ENCODE data around the gene TSPOAP1.
A peak's percentile ranks its signal among the peaks of the same experiment; 100 is the strongest.

TSPOAP1 gene

DNA sequence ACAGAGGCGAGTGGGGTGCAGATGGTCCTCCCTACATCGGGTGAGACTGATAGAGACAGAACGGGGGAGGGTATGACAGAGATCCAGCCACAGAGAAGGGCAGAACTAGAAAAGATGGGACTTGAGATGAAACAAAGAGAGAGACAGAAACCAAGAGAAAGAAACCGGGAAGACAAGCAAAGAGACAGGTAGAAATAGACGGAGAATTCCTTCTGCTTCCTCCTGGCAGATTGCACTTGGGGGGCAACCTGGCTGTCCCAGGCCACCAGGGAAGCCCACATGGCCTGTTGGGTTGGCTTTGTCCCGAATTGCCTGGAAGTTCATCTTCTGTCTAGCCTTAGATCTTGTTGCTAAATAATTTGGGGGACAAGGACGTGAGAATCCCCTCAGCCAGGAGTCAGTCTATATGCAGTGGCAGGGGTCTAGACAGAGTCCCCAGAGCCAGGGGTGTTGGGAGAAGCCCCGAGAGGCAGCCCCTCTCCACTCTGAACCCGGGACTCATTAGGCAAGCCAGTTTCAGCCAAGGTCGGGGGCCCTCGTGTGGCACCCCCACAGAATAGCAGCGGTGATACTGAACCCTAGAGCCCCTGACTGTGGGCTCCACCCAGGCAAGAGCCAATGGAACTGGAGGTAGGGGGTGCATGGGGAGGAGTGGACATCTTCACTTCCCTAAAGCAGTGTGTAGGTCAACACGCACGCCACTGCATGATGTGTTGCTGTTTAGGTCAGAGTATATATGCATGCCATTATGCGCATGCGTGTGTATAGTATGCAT is 627 bp upstream of the TSPOAP1 start:
- peak; percentile 97 for DNase-seq

DNA sequence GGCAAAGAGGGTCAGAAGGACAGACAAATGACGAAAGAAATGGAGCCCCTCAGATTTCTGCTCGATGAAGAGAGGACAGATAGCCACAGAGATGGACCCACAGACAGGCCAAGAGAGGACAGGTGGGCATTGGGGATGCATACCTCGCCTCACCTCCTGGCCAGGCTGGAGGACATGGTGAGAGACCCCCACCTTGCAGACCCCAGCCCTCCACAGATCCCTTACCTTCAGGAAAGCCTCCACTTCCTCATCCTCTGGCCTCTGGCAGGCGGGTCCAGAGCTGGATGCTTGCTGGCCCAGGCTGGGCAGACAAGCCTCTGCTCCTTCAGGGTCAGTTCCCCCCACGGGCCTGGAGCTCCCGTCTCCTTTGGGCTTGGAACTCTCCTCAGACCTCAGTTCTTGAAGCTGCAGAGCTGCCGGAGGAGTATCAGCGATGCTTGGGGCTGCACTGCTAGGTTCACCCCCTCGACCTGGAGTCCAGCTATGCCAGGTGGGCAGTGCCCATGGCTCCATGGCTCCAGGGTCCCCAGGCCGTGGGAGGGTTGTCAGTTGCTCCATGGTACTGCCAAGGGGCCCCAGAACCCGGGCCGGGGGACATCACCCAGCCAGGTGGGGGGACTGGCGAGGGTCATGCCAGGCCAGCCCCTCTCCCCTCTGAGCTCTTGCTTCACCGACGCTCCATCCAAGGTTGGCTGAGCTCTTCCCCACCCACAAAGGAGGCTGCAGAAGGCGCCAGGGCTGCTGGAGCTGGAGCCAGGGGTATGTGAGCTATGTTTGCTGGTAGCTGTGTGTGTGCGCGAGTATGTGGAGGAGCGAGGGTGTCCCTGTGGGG is 1.0 kb downstream of the TSPOAP1 start:
- peak; percentile 63 for DNase-seq

DNA sequence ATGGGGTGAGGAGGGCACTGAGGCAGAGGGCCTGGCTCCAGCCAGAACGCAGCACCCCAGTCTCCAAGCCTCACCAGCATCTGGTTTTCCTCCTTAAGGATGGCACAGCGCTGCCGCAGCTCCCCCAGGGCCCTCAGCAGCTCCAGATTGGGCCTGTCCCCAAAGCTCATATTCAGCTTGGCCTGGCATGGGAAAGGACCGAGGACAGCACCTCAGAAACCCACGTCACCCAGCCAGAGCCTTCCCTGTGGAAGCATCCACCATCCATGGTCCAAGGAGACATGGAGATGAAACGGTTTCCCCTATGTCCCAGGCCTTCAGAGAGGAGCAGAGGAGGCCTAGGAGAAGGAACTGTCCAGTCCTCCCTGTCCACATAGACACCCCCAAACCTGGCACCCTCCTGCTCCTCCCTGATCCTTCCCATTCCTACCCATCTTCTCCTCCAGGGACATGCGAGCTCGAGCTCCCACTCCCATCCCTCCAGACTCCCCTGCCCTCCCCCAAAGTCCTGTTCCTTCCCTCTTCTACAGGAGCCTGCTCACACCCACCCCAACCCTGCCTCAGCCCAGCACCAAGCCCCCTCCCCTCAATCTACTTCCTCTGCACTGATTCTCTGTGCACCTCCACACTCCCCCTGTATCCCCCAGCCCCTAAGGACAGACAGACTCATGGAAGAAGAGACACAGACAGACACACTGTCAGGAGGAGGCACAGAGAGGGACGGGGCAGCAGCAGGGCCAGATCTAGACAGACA is 1.8 kb downstream of the TSPOAP1 start:
- DNase-seq = peak; percentile 41

DNA sequence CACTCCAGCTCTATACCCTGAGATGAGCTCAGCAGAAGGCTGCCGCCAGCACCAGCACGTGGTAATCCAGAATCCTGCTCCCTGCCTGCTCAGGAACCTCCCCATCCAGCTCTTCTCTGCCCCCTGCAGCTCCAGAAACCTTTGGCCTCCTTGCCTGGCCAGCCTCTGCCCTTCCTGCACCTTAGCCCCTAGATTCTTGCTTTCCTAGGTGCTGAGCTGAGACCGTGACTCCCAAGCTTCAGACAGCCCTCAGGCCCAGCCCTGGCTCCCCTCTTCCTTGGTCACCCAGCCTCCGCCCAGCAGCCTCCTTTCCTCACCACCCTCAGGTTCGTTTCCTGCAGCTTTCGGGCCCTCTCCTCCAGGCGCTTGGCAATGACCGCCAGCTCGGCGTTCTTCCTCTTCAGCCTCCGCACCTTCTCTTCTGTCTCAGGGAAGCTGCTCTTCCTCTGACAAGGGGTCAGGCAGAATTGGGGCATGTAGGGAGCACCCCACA is 2.6 kb downstream of the TSPOAP1 start:
- peak; percentile 49 for DNase-seq

DNA sequence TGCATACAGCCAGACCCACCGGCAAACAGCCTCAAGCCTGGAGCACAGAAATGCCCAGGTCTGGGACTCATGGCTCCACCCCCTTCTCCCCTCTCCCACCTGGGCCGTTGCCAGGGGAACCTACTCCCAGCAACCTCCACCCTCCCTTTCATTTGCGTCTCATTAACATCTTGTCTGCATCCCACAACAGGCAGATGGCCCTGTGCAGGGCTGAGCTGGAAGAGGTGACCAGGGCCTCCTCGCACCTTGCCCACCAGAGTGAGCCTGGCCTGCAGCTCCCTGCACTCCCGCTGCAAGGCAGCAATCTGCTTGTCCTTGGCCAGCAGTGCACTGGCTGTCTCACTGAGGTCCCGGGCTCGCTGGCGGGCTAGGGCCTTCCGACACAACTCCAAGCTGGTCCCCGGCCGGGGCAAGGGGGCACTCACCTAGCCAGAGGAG is 3.3 kb downstream of the TSPOAP1 start:
- DNase-seq = peak; percentile 36

DNA sequence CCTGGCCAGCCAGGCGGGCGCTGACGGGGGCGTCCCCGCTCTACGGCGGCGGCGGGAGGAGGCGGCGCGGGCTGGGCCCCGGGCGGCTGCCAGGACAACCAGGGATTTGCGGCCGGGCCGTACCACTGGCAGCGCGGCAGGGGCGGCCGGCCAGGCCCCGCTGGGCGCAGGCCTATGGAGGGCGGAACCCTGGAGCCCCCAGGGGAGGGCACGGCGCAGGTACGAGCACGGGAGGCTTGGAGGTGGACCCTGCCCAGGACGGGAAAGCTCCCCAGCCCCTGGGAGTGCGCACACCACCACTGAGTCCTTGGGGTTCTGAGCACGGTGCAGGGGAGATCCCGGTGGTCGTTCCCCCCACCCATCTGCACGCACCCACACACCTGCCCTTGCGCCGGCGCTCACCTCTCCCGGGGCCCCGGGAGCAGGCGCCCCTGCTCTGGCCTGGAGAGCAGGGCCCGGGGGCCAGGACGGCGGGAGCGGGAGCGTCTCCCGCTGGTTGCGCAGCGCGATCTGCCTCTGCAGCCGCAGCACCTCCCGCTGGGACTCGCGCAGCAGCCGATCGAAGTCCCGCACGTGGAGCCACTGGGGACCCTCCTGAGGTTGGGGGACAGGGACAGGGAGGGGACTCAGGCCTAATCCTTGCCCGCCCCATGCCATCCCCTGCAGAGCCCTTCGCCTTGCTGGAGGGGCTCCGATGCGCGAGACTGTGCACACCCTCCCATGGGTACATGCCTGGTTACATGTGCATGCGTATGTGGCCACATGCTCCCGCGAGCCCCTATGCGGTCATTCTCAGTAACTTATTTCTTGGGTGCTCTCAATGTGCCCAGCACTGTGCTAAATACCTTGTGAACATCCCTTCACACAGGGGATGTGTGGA is 3.9 kb downstream of the TSPOAP1 start:
- peak; percentile 61 for DNase-seq

DNA sequence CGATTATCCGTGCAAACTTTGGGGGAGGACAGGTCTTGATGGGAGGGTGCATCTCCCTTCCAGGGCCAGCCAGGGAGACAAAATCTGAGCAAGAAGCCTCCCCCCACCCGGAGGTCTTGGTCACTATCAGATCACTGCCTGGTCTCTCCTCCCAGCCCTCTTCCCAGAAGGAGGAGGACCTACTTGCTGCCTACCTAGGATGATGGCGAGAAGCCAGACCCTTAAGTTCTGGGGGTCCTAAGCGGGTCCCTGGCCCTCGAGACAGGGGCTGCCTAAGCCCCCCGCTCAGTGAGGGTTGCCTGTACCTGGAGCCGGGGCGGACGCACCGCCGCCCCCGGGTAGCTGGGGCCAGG is 4.6 kb downstream of the TSPOAP1 start:
- no peak for DNase-seq

DNA sequence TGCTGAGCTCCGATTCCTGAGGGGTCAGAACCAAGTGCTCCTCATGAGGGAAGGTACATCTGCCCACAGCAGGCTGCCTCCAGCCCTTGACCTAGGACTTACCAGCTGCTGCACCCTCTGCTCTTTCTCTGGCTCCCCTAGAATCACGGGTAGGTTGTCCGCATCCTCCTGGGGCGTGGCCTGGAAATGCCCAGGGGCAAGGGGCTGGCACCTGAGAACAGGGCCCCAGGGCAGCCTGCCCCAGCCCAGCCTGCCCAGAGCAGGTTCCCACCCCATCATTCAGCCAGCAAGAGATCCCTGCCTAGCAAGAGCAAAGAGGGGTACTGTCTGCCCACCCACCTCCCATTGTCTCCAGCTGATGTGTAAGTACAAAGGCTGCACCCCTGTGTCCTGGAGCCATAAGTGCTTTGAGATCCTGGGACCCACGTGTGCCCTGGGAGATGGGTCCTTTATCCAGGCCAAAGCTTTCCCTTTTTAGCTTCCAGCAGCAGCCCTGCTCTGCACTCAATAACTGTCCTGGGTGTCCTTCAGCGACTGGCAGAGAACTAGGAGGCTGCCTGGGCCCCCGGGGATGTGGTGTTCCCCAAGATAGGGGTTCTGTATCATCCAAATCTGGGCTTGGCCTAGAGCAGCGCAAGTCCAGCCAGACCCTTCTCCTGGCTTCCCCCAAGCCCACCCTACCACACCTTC is 5.1 kb downstream of the TSPOAP1 start:
- DNase-seq = no peak

DNA sequence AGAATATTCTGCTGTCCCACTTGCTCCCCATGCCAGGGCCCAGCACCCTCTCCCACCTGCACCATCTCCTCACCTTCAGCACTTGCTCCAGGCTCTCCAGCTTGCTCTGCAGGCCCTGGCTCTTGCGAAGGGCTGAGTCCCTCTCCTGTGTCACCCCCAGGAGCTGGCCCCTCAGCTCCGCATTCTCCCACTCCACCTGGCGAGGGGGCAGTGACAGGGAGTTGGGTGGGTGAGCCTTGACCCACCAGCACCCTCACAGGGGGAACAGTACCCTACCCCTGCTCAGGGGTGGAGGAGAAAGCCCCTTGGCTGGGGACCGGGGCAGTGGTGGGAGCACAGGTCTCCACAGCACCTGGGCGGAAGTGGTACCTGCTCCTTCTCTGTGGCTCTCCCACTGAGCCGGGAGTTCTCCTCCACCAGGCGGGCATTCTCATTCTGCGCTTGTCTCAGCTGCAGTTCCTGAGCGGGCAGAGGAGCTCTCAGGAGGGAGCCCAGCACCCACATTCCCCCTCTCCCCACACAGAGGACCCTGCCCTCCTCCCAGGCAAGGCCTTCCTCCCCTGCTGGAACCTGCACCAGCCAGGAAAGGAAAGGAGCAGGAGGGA is 5.9 kb downstream of the TSPOAP1 start:
- no peak for DNase-seq

DNA sequence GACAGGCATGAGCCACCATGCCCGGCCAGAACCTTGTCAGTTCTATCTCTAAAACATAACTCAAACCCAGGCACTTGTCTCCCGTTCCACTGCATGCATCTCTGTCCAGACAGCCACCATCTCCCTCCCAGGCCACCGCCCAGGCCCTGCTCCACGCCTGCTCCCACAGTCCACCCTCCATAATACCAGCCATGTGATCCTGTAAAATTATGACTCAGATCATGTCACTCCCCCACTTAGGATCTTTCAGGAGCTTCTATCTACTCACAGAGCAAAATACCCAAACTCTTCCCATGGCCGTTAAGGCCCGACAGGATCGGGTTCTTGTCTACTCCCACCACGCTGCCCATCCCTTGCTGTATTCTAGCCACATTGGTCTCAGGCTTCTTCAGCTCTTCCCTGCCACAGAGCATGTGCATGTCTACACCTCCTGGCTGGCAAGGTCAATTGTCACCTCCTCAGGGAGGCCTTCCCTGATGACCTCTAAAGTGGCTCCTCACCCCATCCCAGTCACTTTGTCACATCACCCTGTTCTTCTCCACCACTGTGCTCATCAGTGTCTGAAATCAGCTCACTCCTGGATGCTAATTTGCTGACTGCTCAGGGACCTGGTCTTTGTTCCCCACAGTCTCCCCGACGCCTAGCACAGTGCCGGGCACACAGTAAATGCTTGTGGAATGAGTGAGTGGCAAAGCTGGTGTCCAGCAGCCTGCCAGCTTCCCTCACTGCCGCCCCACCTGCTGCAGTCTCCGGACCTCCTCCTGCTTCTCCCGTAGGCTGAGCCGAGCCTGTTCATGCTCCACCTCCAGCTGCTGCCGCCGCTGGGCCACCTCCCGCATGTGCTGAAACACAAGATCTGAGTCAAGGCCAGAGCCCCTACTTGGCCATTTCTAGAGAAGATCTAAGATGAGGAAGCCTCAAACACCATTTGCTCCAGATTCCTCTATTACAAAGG is 6.7 kb downstream of the TSPOAP1 start:
- DNase-seq = no peak

DNA sequence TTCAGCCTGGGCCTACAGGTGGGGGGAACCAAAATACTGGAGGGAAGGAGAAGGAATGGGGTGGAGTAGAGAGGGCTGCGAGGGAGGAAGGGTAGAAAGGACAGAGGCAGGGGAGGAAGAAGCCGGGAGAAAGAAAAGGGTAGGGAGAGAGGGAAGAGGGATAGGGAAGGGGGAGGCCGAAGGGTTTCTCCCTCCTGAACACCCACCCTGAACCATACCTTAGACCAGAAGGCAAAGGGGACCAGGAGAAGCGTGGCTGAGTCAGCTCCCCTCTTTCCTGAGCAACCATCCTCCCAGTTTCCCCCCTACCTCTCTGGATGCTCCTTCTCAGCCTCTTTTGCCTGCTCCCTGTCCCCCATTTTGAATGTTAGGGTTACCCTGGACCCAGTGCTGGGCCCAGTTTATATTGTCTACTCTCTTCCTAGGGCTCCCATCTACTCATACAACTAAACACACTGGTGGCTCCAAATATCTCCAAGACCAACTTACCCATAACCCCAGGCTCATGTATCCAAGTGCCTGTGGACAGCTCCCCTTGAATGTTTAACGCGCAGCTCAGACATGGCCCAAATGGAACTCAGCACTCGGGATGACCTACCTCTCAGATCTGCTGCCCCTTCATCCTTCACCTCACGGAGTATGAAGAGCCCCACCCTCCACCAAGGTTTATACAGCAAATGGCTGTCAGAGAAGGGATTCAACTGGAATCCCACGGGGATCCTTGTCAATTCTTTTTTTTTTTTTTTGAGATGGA is 7.8 kb downstream of the TSPOAP1 start:
- DNase-seq = no peak

DNA sequence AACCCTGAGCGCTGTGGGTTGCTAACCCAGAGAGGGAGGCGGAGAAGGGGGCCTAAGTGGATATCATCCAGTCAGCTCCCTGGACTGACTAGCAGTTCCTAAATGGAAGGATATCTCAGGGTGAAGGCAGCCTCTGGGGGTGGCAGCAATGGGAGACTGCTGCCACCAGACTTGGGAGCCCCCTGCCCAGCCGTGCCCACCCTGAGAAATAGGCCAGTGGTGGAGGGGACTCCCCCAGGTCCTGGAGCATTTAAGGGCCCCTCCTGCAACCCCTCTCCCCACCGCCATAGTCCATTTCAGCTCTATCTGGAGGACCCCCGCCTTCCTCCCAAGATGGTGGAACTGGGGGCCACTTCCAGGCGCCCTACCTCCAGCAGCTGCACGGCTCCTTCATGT is 8.4 kb downstream of the TSPOAP1 start:
- no peak for DNase-seq

DNA sequence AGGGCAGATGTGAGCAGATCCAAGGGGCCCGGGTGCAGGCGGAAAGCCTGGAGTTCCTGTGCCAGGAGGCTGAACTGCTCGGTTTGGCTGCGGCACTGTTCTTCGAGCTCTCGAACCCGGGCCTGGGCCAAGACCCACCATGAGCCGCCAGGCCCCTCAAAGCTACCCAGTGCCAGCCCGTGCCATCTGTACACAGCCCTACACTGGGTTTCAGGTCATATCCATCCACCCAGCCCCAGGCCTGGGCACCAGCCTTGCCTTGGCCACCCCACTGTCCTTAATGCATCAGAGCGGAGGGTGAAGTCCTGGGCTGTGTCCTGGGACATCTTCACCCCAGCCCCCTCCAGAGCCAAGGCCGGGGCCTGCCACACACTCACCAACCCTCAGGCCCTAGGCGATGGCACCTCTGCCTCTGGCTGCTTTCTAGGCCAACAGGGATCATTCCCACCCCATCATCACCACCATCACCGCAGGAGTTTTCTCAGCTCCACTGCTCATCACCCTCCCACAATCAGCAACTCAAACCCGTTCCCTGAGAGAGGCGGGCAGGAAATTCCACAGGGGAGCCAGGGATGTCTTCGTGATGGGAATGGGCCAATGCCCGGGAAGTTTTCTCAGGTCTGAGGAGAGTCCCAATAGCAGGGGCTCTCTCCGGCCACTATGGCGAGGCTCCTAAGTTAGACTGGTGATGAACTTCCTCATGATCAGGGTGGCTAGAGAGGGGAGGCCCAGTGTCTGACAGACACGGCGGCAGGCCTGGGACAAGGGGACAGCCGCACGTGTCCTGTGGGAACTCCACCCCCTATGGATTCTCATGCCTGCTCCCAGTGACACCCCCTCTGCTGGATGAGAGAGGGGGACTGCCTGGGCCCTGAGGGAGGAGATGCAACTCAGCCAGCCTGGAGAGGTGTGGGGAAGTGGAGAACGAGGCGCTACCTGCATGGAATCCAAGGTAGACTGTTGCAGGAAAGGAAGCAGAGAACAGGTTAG is 9.1 kb downstream of the TSPOAP1 start:
- no peak for DNase-seq

DNA sequence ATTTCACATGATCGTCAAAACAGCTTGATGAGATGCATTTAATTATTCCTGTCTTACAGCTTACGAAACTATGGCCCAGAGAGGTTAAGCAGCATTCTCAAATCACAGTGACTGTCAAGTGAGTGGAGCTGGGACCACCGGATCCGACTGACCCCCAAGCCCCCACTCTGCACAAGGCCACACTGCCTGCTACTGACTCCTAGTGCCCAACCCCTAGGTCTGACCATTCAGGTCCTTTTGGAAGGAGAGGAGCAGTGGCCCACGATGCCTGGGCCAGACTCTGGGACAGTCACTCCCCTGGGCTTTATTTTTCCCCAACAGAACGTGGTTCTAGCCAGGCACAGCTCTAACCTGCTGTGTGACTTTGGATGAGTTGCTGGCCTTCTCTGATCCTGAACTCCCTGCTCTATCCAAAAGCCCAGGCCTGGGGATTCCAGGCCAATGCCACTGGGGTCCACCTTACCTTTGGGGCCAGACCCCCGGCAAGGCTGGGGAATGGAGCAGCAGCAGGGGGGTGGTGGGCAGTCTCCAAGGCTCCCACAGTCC is 9.9 kb downstream of the TSPOAP1 start:
- DNase-seq = no peak

DNA sequence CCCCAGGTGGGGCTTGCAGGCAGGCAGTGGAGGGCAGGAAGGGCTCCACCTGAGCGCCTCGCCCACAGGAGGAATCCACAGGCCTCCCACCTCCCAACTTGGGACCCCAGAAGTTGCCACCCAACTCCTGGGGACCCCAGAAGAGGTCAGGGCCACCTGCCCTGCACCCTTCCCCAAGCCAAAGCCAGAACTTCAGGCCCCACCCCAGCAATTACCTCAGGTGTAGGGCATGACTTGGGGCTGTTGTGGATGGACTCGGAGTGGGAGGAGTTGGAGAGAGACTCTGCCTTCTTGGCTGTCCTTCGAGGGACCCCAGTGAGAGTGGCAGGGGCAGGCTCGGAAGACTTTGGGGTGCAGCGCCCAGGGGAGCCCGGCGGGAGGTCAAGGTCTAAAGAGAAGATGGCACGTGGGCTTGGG is 10.5 kb downstream of the TSPOAP1 start:
- no peak for DNase-seq

DNA sequence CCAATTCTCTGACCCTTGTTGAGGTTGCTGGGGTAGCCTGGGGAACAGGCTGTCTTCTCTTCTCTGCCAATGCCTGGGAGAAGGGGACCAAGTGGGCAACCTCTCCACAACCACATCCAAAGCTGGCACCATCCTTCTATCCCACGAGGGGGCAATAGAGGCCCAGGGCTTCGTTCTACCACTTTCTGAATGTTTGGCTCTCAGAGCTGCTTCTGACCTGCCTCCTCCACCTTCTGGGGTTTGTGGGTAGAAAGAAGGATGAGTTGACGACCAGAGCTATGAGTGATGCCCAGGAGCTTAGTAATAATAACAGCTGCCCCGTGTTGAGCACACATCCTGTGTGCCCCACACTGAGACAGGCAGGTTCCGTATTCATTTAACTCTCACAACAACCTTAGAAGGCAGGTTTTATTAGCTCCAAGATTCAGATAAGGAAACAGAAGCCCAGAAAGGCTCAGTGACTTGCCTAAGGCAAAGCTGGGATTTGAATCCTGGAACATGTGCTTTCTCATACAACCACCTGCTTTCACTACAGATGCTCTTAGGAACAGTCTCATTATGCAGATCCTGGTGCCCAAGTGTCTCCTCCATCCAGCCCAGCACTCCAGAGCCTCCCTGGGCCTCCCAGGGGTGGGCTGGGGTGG is 11.1 kb downstream of the TSPOAP1 start:
- DNase-seq = peak; percentile 89
